WTC11 (cell line): ENCODE measurements around the gene ARHGEF17.

Experiments used
- ESRRA ChIP-seq: sonication (generic); formaldehyde crosslinking; IDR thresholded peaks from 2 replicates; pipeline ENCODE4 v1.8.1; 2022; ENCODE audit warnings: mild to moderate bottlenecking, missing genetic modification reagents, borderline replicate concordance
- TF ChIP-seq, protein P1 (sequence below): sonication (generic); formaldehyde crosslinking; IDR thresholded peaks from 2 replicates; pipeline ENCODE4 v1.8.0; 2022; ENCODE audit warnings: mild to moderate bottlenecking, missing genetic modification reagents
- TF ChIP-seq, protein P2 (sequence below): sonication (generic); formaldehyde crosslinking; IDR thresholded peaks from 2 replicates; pipeline ENCODE4 v1.8.0; 2023; ENCODE audit warnings: missing genetic modification reagents, mild to moderate bottlenecking, borderline replicate concordance

DNA sequence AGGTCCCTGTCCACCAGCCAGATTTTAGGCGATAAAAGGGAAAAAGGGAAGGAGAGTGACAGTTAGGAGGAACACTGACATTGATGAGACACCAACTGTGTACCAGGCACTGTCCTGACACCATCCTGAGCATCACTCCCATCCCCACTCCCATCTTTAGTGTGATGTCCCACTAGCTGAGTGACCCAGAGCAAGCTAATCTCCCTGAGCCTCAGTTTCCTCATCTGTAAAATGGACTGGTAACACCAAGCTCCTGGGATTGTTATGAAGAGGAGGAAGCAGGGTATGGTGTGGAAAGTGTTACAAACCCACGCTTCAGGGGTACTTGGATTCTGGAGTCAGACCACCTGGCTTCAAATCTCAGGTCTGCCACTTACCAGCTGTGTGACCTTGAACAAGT lies 44.4 kb upstream of the ARHGEF17 start:
- TF ChIP-seq, protein P1, sequence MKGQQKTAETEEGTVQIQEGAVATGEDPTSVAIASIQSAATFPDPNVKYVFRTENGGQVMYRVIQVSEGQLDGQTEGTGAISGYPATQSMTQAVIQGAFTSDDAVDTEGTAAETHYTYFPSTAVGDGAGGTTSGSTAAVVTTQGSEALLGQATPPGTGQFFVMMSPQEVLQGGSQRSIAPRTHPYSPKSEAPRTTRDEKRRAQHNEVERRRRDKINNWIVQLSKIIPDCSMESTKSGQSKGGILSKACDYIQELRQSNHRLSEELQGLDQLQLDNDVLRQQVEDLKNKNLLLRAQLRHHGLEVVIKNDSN (CRISPR knock-in tag), result no peak
- no peak for TF ChIP-seq ESRRA
- TF ChIP-seq, protein P2, sequence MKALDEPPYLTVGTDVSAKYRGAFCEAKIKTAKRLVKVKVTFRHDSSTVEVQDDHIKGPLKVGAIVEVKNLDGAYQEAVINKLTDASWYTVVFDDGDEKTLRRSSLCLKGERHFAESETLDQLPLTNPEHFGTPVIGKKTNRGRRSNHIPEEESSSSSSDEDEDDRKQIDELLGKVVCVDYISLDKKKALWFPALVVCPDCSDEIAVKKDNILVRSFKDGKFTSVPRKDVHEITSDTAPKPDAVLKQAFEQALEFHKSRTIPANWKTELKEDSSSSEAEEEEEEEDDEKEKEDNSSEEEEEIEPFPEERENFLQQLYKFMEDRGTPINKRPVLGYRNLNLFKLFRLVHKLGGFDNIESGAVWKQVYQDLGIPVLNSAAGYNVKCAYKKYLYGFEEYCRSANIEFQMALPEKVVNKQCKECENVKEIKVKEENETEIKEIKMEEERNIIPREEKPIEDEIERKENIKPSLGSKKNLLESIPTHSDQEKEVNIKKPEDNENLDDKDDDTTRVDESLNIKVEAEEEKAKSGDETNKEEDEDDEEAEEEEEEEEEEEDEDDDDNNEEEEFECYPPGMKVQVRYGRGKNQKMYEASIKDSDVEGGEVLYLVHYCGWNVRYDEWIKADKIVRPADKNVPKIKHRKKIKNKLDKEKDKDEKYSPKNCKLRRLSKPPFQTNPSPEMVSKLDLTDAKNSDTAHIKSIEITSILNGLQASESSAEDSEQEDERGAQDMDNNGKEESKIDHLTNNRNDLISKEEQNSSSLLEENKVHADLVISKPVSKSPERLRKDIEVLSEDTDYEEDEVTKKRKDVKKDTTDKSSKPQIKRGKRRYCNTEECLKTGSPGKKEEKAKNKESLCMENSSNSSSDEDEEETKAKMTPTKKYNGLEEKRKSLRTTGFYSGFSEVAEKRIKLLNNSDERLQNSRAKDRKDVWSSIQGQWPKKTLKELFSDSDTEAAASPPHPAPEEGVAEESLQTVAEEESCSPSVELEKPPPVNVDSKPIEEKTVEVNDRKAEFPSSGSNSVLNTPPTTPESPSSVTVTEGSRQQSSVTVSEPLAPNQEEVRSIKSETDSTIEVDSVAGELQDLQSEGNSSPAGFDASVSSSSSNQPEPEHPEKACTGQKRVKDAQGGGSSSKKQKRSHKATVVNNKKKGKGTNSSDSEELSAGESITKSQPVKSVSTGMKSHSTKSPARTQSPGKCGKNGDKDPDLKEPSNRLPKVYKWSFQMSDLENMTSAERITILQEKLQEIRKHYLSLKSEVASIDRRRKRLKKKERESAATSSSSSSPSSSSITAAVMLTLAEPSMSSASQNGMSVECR (CRISPR knock-in tag), result no peak
